ENCODE results near the gene IL2RA.

Gene IL2RA

GRCh38 chr10:6037422-6037821, 24.7 kb downstream of the IL2RA start:
- DNase-seq, result no peak

- no peak for DNase-seq
Observed at GRCh38 chr10:6036861-6037321, 25.3 kb downstream of the IL2RA start.

- DNase-seq, result no peak
Observed at GRCh38 chr10:6035931-6036575, 26.1 kb downstream of the IL2RA start.

- no peak for DNase-seq
Observed at GRCh38 chr10:6035101-6035834, 26.9 kb downstream of the IL2RA start.

- no peak for DNase-seq
Observed at GRCh38 chr10:6034371-6034770, 27.8 kb downstream of the IL2RA start.

GRCh38 chr10:6033954-6034353, 28.2 kb downstream of the IL2RA start:
- DNase-seq, result no peak

- DNase-seq, result no peak
Observed at GRCh38 chr10:6030940-6031339, 31.2 kb downstream of the IL2RA start.

GRCh38 chr10:6030217-6030616, 31.9 kb downstream of the IL2RA start:
- no peak for DNase-seq

GRCh38 chr10:6027929-6028328, 34.2 kb downstream of the IL2RA start:
- DNase-seq, result no peak

GRCh38 chr10:6025683-6026255, 36.4 kb downstream of the IL2RA start:
- no peak for DNase-seq

- DNase-seq, result no peak
Observed at GRCh38 chr10:6024334-6024682, 37.9 kb downstream of the IL2RA start.

GRCh38 chr10:6023661-6024333, 38.4 kb downstream of the IL2RA start:
- no peak for DNase-seq

- DNase-seq, result no peak
Observed at GRCh38 chr10:6022660-6023059, 39.5 kb downstream of the IL2RA start.

- DNase-seq, result no peak
Observed at GRCh38 chr10:6020826-6021225, 41.3 kb downstream of the IL2RA start.

- DNase-seq, result no peak
Observed at GRCh38 chr10:6019796-6020195, 42.4 kb downstream of the IL2RA start.

GRCh38 chr10:6019010-6019782, 43.0 kb downstream of the IL2RA start:
- no peak for DNase-seq

- DNase-seq, result no peak
Observed at GRCh38 chr10:6018422-6018821, 43.7 kb downstream of the IL2RA start.

- DNase-seq, result no peak
Observed at GRCh38 chr10:6017781-6018354, 44.3 kb downstream of the IL2RA start.

GRCh38 chr10:6014241-6014761, 47.9 kb downstream of the IL2RA start:
- peak; percentile 5 for DNase-seq

- DNase-seq, result no peak
Observed at GRCh38 chr10:6013413-6014192, 48.6 kb downstream of the IL2RA start.

GRCh38 chr10:6012121-6012905, 49.9 kb downstream of the IL2RA start:
- DNase-seq, result no peak

Measured in NCI-H2227 treated with DMSO at 0.1 percent for 48 hours (cell line).